ENCODE measurements around the gene ATMIN. TPM values are rescaled to one million over a fixed set of nuclear protein-coding genes. Genes with fewer than 3 reads are reported as not detected.

ATMIN gene
- total and polyA plus RNA-seq, 4 donors: 6.8 to 17.8 (median 12.3) TPM

GRCh38 chr16:81003610-81004460 lies 31.8 kb upstream of the ATMIN start:
- Histone ChIP-seq H3K4me1 (ENCODE audit: control insufficient read depth in 4 of 4, insufficient read depth in 4 of 4, low read length in 3 of 4) (peaks cover 3 to 46% (median 23%) of the 10 kb centered on the region in 4 donors), H3K4me3 (ENCODE audit: low read depth in 1 of 3, low read length in 3 of 3) (peak overlapping the region; percentile 22 to 45 (median 33)), H3K9me3 (ENCODE audit: control insufficient read depth in 4 of 4, low read length in 3 of 4) (no peaks in the 10 kb centered on the region), H3K27ac (ENCODE audit: low read depth in 1 of 2, low read length in 2 of 2) (peak overlapping the region; percentile 39 to 70), H3K27me3 (ENCODE audit: control insufficient read depth in 4 of 4, insufficient read depth in 4 of 4, low read length in 3 of 4) (no peaks in the 10 kb centered on the region), H3K36me3 (ENCODE audit: control insufficient read depth in 4 of 4, insufficient read depth in 3 of 4, low read depth in 1 of 4, low read length in 3 of 4) (no peaks in the 10 kb centered on the region), H3K9ac (ENCODE audit: low read depth in 1 of 2, low read length in 2 of 2) (peak overlapping the region; percentile 13 to 65)
- DNase-seq (ENCODE audit: low spot score): no peak
- TF ChIP-seq HNF4A (conservative IDR thresholded peaks at IDR 0.05): no peak
- no peak for TF ChIP-seq NR2F2 (IDR thresholded peaks at IDR 0.05)
- no peak for TF ChIP-seq TAF1 (conservative IDR thresholded peaks at IDR 0.05)
- no peak for TF ChIP-seq JUND (IDR thresholded peaks at IDR 0.05)
- no peak for TF ChIP-seq ZBTB33 (IDR thresholded peaks at IDR 0.05)
- no peak for TF ChIP-seq RAD21 (IDR thresholded peaks at IDR 0.05)
- TF ChIP-seq CTCF (IDR thresholded peaks at IDR 0.05; ENCODE audit: low read depth, low read length, missing input control): no peak
- no peak for TF ChIP-seq ATF3 (IDR thresholded peaks at IDR 0.05)
- TF ChIP-seq EGR1 (IDR thresholded peaks at IDR 0.05; ENCODE audit: low read depth in 2 of 2): no peak
- TF ChIP-seq RXRA (IDR thresholded peaks at IDR 0.05): no peak
- TF ChIP-seq MAX (IDR thresholded peaks at IDR 0.05): no peak
- TF ChIP-seq REST (IDR thresholded peaks at IDR 0.05): no peak
- TF ChIP-seq SP1 (IDR thresholded peaks at IDR 0.05): no peak
- no peak for TF ChIP-seq GABPA (IDR thresholded peaks at IDR 0.05 in 1 of 2, conservative IDR thresholded peaks at IDR 0.05 in 1 of 2)
- TF ChIP-seq HNF4G (IDR thresholded peaks at IDR 0.05): no peak
- no peak for TF ChIP-seq FOXA1 (IDR thresholded peaks at IDR 0.05)
- no peak for TF ChIP-seq FOXA2 (IDR thresholded peaks at IDR 0.05)
- TF ChIP-seq YY1 (IDR thresholded peaks at IDR 0.05): no peak
- WGBS: 46% methylated on average over 11 of the region's 11 CpGs

All from liver (tissue), 9 donors.